Measurements from ENCODE around the gene DSCAML1.

DNA sequence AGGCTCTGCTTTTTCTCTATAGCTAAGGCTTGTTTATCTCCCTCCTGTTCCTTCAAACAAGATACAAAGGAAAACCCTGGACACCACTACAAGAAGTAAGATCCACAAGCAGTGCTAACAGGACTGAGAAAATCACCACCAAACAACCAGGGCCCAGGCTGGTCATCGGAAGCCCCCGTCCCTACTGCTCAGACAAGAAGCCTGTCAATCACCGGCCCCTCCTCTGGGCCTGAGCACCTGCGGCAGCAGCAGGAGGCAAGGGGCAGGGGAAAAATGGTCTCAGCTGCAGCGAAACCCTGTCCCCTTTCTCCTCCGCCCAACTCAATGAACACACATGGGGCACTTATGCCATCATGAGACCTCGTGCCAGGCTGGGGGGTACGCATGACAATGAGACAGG lies 314.1 kb downstream of the DSCAML1 start:
- TF ChIP-seq, protein P1, sequence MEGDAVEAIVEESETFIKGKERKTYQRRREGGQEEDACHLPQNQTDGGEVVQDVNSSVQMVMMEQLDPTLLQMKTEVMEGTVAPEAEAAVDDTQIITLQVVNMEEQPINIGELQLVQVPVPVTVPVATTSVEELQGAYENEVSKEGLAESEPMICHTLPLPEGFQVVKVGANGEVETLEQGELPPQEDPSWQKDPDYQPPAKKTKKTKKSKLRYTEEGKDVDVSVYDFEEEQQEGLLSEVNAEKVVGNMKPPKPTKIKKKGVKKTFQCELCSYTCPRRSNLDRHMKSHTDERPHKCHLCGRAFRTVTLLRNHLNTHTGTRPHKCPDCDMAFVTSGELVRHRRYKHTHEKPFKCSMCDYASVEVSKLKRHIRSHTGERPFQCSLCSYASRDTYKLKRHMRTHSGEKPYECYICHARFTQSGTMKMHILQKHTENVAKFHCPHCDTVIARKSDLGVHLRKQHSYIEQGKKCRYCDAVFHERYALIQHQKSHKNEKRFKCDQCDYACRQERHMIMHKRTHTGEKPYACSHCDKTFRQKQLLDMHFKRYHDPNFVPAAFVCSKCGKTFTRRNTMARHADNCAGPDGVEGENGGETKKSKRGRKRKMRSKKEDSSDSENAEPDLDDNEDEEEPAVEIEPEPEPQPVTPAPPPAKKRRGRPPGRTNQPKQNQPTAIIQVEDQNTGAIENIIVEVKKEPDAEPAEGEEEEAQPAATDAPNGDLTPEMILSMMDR (IDR thresholded peaks at IDR 0.05; ENCODE audit: low read length): no peak
- no peak for TF ChIP-seq EZH2 (IDR thresholded peaks at IDR 0.05; ENCODE audit: borderline replicate concordance, low read length)

All from OCI-LY1 (cell line).